HG02943 (cell line): Measurements from ENCODE around the gene CCDC15.
"Not testable (repeated sequence)": the region's sequence is repeated elsewhere in the genome, so short reads cannot be mapped to it uniquely, and the experiment has no call there.

Experiments
- ATAC-seq: cut with Tn5 transposase; IDR thresholded peaks from one replicate; pipeline ENCODE4 v1.9.1; 2021; ENCODE audit warnings: mild to moderate bottlenecking, low read depth, moderate library complexity; ENCODE audit not compliant: unreplicated experiment

Gene CCDC15

DNA sequence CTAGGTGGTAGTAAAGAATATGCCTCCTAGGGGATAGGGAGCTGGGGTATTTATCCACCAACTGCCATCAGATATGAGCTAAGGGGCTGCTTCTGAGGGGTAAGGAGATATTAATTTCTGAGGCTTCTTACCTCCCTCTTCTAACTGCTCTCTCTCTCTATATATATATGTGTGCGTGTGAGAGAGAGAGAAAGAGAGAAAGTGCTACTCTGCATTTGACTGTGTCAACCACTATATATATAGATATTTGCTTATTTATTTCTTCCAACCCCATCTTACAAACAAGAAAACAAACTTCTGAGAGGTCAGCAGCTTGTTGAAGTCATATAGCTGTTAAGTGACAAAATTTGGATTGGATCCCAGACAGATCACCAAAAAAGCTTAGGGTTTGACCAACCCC lies 12.3 kb upstream of the CCDC15 start:
- ATAC-seq: no peak

DNA sequence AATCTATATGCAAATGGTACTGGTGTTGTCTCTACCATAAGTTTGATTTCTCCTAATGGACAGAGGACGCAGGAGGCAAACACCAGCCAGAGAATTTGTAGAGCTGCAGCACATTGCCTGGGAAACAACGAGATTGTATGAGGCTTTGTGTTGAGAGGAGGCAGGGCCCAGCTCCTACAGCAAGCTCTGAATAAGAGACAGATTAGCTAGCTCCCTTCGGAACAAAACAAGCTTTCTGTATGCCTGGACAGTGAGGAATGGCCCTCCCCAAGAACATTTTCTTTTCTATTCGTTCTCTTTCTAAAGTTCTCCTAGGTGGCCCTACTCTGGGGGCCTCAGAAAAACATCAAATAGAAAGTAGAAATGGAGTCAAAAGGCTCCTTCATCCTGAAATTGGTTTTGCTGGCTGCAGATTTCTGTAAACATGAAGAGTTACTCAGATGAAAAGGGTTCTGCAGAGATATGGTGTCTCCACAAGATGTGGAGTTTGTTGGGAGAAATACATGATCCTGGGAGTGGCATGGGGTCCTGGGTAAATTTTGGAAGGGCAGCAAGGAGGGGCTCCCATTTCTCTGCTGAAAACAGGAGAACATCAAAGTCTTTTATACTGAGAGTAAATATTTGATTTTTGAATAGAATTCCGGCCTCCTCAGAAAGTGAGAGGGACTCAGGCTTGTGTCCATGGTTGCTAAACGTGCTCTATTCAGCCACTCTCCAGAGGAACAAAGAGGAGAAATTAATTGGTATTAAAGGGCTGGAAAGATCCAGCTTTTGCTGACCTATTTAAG lies 11.3 kb upstream of the CCDC15 start:
- no peak for ATAC-seq

DNA sequence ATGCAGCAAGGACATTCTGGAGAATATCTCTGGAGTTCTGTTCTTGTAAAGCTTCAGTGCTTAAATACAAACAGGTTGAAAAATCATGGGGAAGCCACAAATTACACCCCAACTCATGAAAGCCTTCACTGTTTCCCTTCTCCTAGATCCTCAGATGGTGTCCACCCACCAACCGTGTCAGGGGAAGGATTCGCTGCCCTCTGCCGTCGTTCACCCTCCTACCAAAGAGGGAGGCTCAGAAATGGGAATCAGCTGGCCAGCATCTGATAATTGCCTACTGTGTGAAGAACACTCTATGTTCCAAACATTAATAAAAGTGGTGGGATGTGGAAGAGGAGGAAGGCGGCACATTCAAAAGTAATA lies 10.8 kb upstream of the CCDC15 start:
- ATAC-seq: no peak

DNA sequence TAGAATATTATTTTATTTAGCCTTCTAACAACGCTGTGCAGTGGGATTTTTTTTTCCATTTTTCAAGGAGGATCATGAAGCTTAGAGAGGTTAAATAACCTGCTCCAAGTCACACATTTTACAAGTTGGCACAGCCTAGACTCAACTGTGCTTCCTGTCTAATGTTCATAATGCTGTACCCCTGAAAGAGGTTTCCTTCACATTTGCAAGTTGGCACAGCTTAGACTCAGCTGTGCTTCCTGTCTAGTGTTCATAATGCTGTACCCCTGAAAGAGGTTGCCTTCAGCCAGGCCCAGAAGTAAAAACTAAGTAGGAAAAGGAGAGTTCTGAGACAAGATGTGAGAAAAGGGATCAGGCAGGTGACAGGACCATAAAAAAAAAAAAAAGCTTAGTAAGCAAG lies 10.3 kb upstream of the CCDC15 start:
- no peak for ATAC-seq

DNA sequence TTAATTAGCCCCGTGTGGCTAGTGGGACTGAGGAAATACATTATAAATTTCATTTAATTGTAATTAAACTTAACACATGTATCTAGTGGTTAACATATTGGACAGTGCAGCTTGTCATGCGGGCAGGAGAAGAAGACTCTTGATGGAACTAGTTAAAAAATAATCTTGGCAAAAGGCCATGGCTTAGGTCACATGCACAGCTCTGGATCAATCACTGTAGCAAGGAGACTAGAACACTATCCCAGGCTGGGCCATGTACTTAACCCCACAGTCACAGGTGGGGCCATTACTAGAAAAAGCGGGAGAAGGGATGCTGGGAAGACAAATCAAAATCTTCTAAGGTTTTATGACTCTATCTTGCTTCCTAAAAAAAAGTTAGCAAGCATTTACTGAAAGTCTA lies 9.4 kb upstream of the CCDC15 start:
- no peak for ATAC-seq

DNA sequence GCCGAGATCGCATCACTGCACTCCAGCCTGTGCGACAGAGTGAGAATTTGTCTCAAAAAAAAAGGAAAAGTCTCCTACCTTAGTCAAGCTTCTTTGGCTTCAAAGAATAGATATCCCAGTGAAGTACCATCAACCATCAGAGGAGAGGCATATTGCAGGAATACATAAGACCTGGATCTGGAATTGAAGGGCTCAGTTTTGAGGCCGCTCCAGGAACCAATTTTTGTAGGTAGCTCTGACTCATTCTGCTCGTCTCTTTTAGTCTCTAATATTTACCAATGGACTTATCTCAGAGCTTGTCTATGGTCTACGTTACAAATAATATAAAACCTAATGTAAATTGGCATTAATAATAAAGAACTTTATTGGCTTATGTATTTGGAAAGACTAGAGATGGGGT lies 8.2 kb upstream of the CCDC15 start:
- no peak for ATAC-seq

DNA sequence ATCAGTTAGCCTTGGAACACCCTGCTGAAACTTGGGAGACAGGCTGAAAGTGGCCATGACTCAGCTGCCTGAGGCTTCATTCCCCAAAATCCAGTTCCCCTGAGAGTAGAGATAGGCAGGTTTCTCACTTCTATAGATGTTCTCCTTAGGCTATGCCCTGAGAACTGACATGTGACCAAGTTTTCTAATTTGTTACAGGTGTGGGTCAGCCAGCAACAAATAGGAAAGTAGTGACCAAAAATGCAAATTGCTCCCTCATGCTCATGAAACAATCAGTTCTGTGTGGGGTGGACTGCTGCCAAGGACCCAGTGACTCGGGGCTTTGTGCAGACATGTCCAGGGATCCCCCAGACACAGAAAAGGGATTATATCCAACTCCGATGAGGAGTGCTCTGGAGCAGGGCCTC lies 7.3 kb upstream of the CCDC15 start:
- ATAC-seq: no peak

DNA sequence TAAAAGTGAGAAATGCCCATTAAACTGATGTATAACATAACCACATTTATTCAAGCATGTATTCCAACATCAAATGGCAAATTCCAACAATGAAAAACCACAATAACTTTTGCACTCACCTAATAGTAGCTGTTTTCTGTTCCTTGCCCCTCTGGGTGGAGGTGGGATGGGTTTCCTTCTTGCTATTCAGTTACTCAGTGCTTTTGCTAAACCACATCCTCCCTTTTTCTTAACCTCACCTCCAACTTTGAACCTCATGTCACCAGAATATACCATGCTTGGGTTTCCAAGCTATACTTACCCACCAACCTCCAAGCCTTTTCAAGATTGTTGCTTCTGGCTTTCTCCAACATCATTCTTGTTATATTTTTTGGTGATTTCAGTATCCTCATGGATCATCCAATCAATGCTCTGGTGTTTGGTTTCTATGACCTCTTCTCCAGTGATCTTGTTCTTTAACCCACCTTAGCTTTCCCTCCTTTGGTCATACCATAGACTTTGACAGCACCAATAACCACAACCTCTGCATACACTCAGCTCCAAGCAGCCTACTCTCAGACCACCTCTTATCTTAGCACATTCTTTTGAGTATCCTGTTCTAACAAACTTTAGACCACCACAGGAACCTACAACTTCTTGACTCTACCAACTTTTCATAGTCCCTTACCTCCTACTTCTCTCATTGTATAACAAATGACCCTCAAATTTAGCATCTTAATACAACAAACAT lies 3.2 kb upstream of the CCDC15 start:
- no peak for ATAC-seq

DNA sequence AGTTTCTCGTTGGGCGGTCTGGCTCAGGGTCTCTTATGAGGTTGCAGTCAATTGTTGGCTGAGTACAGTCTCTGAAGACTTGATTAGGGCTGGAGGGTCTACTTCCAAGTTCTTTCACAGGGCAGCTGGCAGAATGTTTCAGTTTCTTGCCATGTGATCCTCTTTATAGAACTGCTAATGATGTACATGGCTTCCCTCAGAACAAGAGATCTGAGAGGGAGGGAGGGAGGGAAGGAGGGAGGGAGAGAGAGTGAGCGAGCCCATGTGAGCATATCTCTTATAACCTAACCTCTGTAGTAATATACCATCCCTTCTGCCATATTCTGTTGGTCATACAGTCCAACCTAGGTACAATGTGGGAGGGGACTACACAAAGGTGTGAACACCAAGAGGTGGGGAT lies 2.7 kb upstream of the CCDC15 start:
- no peak for ATAC-seq

DNA sequence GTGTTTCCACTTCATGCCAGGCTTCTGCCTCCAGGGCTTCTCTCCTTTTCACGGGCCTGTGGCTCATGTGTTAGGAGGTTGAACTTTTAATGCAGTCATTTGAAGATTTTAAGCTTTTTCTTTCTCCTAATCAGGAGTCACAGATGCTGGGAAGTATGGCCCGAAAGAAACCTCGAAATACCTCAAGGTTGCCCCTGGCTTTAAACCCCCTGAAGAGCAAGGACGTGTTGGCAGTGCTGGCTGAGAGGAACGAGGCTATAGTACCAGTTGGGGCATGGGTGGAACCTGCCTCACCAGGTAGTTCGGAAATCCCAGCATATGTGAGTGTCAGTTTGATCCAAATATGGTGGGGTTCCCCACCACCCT lies 571 bp downstream of the CCDC15 start:
- ATAC-seq: no peak

DNA sequence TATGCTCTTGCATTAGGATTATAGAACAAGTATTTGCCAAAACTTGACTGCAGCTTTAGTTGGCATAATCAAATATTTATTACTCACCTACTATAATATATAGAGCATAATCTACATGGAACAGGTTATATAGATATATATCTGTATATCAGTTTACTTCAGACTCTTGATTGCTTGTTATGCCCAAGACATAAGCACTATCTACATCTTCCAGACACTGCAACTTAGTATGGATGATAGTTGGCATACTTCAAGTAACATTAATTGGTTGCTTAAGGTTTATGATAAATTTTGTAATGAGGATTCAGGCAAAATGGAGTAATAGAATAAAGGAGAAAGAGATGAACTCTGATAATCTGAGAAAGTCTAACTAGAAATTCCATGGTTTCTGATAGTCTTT lies 1.0 kb downstream of the CCDC15 start:
- no peak for ATAC-seq

DNA sequence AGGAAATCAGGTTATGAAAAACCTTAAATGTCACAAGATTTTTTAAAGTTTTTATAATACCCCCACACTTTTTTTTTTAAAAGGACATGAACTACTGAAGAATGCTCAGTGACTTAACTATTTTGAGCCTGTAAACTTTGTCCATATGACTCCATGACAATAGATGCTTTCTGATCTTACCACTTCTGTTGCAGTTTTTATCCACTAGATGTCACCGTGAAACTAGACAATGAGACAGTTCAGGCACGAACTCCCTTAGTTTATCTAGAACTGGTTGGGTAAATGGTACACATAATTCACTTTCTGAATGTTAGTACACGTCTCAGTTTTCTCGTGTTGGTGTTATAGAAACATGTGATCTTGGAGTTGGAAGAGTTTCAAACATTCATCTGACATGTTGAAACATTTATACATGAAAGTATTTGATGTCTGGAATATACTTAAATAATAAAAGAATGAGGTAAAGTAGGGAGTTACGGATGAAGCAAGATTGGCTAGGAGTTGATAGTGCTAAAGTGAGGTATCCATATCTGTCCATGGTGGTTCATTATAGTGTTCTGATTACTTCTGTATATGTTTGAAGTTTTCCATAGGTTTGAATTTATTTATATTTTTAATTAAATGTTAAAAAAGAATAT lies 8.1 kb downstream of the CCDC15 start:
- peak; percentile 97 for ATAC-seq

DNA sequence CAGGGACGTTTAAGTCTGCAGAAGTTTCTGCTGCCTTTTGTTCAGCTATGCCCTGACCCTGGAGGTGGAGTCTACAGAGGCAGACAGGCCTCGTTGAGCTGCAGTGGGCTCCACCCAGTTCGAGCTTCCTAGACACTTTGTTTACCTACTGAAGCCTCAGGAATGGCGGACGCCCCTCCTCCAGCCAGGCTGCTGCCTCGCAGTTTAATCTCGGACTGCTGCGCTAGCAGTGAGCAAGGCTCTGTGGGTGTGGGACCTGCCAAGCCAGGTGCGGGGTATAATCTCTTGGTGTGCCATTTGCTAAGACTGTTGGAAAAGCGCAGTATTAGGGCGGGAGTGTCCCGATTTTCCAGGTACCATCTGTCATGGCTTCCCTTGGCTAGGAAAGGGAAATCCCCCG lies 14.2 kb downstream of the CCDC15 start:
- ATAC-seq: not testable (repeated sequence)

DNA sequence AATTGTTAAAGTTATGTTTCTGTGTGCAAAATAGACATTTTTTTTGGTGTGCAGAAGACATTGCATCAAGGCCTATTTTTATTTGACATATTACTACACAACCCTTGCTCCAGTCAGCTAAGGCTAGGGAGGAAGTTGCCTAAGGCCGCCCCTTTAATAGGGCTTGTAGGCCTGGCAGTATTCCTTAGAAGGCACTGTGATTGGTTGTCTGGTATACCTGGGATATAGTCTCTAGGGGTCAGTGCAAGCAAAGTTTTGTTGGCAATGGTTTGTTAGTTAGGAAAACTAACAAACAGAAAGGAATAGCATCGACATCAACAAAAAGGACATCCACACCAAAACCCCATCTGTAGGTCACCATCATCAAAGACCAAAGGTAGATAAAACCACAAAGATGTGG lies 16.9 kb downstream of the CCDC15 start:
- no peak for ATAC-seq

DNA sequence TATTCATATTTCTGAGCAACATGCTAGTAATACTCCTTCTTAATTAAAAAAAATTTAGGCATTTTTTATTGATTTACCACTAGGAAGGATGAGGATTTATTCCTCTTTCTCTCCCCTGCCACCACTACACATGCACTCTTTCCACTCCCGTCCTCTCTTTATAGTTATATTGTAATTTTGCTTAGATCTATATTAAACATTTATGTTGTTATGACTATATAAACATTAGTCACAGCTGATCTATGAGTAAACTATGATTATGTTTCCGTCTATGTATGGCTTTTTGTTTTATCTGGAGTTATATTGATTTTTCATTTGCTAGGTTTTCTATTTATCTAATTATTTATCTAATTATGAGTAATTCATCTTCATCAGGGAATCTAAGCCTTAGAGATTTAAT lies 17.8 kb downstream of the CCDC15 start:
- no peak for ATAC-seq

DNA sequence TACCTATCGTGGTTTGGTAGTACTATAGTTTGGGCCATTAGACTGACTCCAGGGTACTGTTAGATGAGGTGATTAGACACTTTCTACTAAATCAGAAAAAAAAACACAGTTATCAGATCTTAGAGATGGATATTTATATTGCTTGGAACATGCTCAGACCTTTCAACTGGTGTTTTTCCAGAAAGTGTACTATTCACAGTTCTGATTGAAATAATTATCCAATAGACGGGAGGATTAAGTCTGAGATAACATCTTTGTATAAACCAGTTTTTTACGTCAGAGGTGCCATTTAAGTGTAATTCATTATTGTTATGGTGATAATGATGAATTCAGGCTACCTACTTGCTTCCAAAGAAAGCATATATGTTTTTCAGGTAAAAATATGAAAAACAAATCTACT lies 22.5 kb downstream of the CCDC15 start:
- no peak for ATAC-seq

DNA sequence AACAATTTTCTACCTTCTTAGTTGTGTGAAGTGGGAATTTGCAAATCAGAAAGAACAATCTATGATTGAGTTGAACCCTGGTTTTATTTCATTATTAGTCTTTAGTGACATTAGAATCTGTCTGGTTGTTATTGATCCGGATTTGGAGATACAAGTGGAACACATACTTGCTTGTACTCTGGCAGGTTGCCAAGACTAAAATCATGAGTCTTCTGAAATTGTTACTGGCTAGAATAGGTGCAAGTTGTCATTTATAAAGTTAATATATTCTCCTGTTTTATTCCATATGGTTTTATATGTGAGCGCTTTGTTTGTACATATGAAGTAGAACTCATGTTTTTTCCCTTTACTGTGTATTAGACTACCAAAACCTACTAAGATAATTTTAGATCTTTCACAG lies 23.0 kb downstream of the CCDC15 start:
- no peak for ATAC-seq

DNA sequence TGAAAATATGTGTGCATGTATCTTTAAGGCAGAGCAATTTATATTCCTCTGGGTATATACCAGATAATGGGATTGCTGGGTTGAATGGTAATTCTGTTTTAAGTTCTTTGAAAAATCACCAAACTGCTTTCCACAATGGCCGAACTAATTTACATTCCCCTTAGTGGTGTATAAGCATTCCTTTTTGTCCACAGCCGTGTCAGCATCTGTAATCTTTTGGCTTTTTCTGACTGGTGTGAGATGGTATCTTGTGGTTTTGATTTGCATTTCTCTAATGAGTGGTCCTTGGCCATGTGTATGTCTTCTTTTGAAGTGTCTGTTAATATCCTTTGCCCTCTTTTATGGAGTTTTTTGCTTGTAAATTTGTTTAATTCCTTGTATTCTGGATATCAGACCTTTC lies 24.3 kb downstream of the CCDC15 start:
- no peak for ATAC-seq

DNA sequence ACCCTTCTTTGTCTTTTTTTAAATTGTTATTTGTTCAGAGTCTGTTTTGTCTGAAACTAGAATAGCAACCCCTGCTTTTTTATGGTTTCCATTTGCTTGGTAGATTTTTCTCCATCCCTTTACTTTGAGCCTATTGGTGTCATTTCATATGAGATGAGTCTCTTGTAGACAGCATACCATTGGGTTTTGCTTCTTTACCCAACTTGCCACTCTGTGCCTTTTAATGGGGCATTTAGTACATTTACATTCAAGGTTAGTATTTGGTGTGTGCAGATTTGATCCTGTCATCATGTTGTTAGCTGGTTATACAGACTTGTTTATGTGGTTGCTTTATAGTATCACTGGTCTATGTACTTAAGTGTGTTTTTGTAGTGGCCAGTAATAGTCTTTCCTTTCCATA lies 28.0 kb downstream of the CCDC15 start:
- no peak for ATAC-seq

DNA sequence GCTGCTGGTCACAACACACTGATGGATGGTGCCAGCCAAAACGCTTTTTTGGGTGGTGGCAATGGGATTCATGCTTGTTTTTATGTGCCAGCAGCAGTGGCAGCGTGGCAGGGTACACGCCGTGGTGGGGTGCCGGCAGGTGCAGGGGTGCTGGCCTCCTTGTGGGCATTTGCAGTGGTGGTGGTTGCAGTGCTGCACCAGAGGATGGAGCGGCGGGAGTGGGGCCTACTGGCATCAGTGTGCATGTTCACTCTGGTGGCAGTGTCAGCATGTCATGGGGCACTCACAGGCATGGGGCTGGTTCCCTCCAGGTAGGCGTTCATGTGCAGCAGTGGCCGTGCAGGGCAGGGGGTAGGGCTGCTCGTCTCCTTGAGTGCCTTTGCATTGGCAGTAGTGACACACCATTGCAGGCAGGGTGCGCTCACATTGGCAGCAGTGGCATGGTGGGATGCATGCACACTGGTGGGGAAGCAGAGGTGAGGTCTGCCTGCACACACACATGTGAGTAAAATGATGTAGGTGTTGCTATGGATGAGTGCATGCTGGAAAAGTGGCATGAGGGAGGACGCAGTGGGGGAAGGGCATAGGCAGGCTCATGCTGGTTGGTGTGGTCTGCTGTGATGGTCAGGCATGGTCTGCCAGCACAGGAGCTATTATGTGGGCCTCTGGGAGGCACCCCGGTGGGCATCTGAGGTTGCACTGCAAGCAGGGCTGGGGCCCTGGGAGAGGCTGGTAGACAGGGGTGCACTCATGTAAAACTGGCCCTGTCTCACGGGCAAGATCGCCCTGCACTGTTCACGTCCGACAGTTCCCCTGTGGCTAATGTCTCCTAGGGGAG lies 29.9 kb downstream of the CCDC15 start:
- ATAC-seq: no peak

DNA sequence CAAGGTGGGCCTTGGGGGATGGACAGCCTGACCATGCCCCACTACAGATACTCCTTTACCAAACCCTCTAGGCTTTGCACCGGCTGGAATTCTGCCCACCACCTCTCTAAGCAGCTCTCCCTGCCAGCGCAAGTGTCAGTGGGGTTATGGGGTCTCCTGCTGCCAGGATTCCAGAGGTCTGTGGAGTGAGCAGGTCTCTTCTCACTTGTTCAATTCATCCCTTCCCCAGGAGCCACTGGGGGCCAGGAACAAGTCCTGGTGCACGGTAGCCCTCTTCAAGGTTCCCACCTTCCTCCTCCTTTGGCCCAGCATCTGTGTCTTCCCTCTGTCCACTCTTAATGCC lies 30.5 kb downstream of the CCDC15 start:
- no peak for ATAC-seq
